Lung (tissue), 12 donors: ENCODE measurements around the gene HINT3. TPM values are rescaled to one million over a fixed set of nuclear protein-coding genes. Genes with fewer than 3 reads are reported as not detected.

Source experiments
- ATAC-seq: fragments of 200-7000 bp; cut with Tn5 transposase; one replicate; pipeline ENCODE4 v1.9.1; 2020; ENCODE audit warnings: moderate number of reproducible peaks; ENCODE audit not compliant: insufficient read depth, low FRiP score
- DNase-seq, 3 donors: peaks; one replicate each; pipeline ENCODE4 v3.0.0-alpha.2; 2013 to 2017
- H3K27ac ChIP-seq, 2 donors: one replicate each; pipeline ENCODE4 v1.5.1; 2013; ENCODE audit warnings: mild to moderate bottlenecking in 2 of 2, moderate library complexity in 2 of 2, control low read depth in 1 of 2, inconsistent platforms in 1 of 2, low read depth in 1 of 2, low read length in 1 of 2
- H3K27me3 ChIP-seq, 3 donors: one replicate each; pipeline ENCODE4 v1.5.1; 2013; ENCODE audit warnings: low read length in 2 of 3; ENCODE audit not compliant: control insufficient read depth in 3 of 3, insufficient read depth in 3 of 3
- H3K36me3 ChIP-seq, 4 donors: one replicate each; pipeline ENCODE4 v1.5.1; 2013; ENCODE audit warnings: low read length in 4 of 4, mild to moderate bottlenecking in 1 of 4, moderate library complexity in 1 of 4; ENCODE audit not compliant: control insufficient read depth in 4 of 4, insufficient read depth in 4 of 4
- H3K4me1 ChIP-seq, 5 donors: one replicate each; pipeline ENCODE4 v1.5.1; 2013; ENCODE audit warnings: low read length in 5 of 5, mild to moderate bottlenecking in 2 of 5, moderate library complexity in 1 of 5; ENCODE audit not compliant: control insufficient read depth in 5 of 5, insufficient read depth in 5 of 5
- H3K4me3 ChIP-seq: one replicate; pipeline ENCODE4 v1.5.1; 2013; ENCODE audit warnings: mild to moderate bottlenecking, control low read depth, moderate library complexity
- H3K9ac ChIP-seq, 2 donors: one replicate each; pipeline ENCODE4 v1.5.1; 2013; ENCODE audit warnings: low read length in 2 of 2, control low read depth in 1 of 2; ENCODE audit not compliant: insufficient read depth in 1 of 2
- H3K9me3 ChIP-seq, 4 donors: one replicate each; pipeline ENCODE4 v1.5.1; 2013; ENCODE audit warnings: low read length in 3 of 4, mild to moderate bottlenecking in 1 of 4, moderate library complexity in 1 of 4; ENCODE audit not compliant: control insufficient read depth in 4 of 4, insufficient read depth in 3 of 4
- CTCF ChIP-seq: IDR thresholded peaks from 2 replicates; pipeline ENCODE4 v1.5.1; 2012; ENCODE audit warnings: mild to moderate bottlenecking; ENCODE audit errors: control extremely low read depth, extremely low read depth
- WGBS, 2 donors: extraction: QIAGEN DNeasy Blood & Tissue Kit; methylation state at CpG; one replicate each; pipeline ENCODE4 v1.1.7; 2013; 5-methylcytosine and 5-hydroxymethylcytosine counted together
- polyA plus RNA-seq, 2 donors: library from polyadenylated mRNA; stranded (reverse); fragments of 200-250 nt; gene quantifications; one replicate each; pipeline ENCODE4 v1.2.1, GENCODE V29; 2013
- total RNA-seq, 2 donors: library from RNA; depleted of rRNA in 1 of 2; stranded (reverse); fragments of >200 nt in 1 of 2; gene quantifications; one replicate each; pipeline ENCODE4 v1.2.1, GENCODE V29; 2014 to 2021
- donor health status: control.
- donor health status: control.
- donor health status: Bipolar disorder and iron deficiency.
- donor health status: healthy.
- donor health status: DM: yes; HTN: yes; CAD: no.

The HINT3 gene
- total and polyA plus RNA-seq, 4 donors: 8.1 to 41.9 (median 20.8) TPM

- Histone ChIP-seq H3K4me3 (no peak overlapping the region), H3K36me3 (peaks cover 7 to 27% (median 20%) of the 10 kb centered on the region in 4 donors), H3K27me3 (no peaks in the 10 kb centered on the region), H3K9me3 (no peaks in the 10 kb centered on the region), H3K9ac (no peak overlapping the region), H3K4me1 (peaks cover 0 to 6% (median 0%) of the 10 kb centered on the region in 5 donors), H3K27ac (no peak overlapping the region)
- no peak for ATAC-seq
- peak in 2 of 3 donors; percentile 41 to 54 for DNase-seq
- no peak for TF ChIP-seq CTCF
Measured at GRCh38 chr6:126007800-126008199, 51.2 kb downstream of the HINT3 start.

DNA sequence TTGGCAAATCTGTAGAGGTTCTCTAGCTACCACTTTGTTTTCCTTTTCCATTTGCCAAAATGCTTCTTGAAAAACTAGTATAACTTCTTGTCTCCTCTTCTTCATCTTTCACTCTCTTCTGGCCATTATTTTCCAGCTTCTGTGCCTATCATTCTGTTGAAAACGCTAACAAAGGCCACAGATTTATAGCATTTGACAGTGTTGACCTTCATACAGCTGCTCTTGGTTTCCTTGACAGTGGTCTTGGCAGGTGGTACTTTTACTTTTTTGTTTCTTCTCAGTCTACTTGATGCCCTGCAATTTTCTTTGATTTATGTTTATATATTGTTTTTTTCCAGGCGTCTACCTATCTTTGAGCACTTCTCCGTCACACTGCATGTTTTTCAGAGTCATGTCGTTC is 53.5 kb downstream of the HINT3 start:
- Histone ChIP-seq H3K36me3 (peaks cover 10 to 45% (median 28%) of the 10 kb centered on the region in 4 donors), H3K9me3 (no peaks in the 10 kb centered on the region), H3K4me3 (no peak overlapping the region), H3K27me3 (no peaks in the 10 kb centered on the region), H3K27ac (no peak overlapping the region), H3K4me1 (peaks cover 0 to 6% (median 0%) of the 10 kb centered on the region in 5 donors), H3K9ac (no peak overlapping the region)
- no peak for TF ChIP-seq CTCF
- WGBS, 2 donors: 89% methylated on average over 4 of the region's 4 CpGs
- DNase-seq (no peak), ATAC-seq (no peak)

- no peak for DNase-seq
- H3K4me3 ChIP-seq: no peak overlapping the region
- H3K4me1 ChIP-seq: peaks cover 0 to 7% (median 0%) of the 10 kb centered on the region in 5 donors
- peaks cover 9 to 47% (median 24%) of the 10 kb centered on the region in 4 donors for H3K36me3 ChIP-seq
- no peak overlapping the region for H3K9ac ChIP-seq
- TF ChIP-seq CTCF: no peak
- ATAC-seq: no peak
- H3K27ac ChIP-seq: no peak overlapping the region
- 76 to 92% methylated on average over 1 of the region's 1 CpG for WGBS, 2 donors
- H3K27me3 ChIP-seq: no peaks in the 10 kb centered on the region
- peaks cover 0 to 3% (median 0%) of the 10 kb centered on the region in 4 donors for H3K9me3 ChIP-seq
Measured at GRCh38 chr6:126015863-126016262, 59.3 kb downstream of the HINT3 start.

DNA sequence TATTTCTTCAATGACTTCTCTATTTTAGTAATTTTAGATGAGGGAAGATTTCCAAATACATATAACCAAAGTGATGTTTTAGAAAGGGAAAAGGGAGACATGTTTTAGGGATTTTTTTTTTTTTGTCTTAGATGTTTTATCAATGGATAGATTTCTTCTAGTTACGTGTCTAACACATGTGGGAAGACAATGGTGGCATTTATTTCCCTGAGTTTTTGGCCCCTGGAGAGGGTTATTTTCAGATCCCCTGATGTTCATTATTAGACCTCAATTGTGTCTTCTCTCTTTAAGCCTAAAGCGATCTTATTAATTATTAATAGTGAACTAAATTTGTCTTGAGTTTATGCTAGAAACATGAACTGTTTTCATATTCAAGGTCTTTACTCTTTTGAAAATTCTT is 60.0 kb downstream of the HINT3 start:
- Histone ChIP-seq H3K4me1 (peaks cover 0 to 7% (median 0%) of the 10 kb centered on the region in 5 donors), H3K9me3 (peaks cover 0 to 3% (median 0%) of the 10 kb centered on the region in 4 donors), H3K36me3 (peaks cover 10 to 50% (median 24%) of the 10 kb centered on the region in 4 donors), H3K27me3 (no peaks in the 10 kb centered on the region), H3K27ac (no peak overlapping the region), H3K4me3 (no peak overlapping the region), H3K9ac (no peak overlapping the region)
- DNase-seq (no peak), ATAC-seq (no peak)
- WGBS, 2 donors: 94 to 98% methylated on average over 2 of the region's 2 CpGs
- no peak for TF ChIP-seq CTCF
